Sigmoid colon (tissue), 4 donors: ENCODE data around the gene TENT5A.

Experiments
- POLR2AphosphoS5 ChIP-seq, 4 donors: sonication (generic); formaldehyde crosslinking; IDR thresholded peaks; one replicate each; pipeline ENCODE4 v1.6.1; 2017; ENCODE audit warnings: antibody characterized with exemption in 4 of 4
- TF ChIP-seq, protein P1 (sequence below), 4 experiments: fragments of 450-650 bp in 3 of 4; fragments of 200-600 bp in 1 of 4; IDR thresholded peaks; one replicate each; pipeline ENCODE4 v1.5.1; 2016 to 2019; ENCODE audit warnings: antibody characterized with exemption in 4 of 4, mild to moderate bottlenecking in 3 of 4, moderate library complexity in 2 of 4

GRCh38 chr6:81786150-81786549, 33.7 kb upstream of the TENT5A start:
- TF ChIP-seq, protein P1, sequence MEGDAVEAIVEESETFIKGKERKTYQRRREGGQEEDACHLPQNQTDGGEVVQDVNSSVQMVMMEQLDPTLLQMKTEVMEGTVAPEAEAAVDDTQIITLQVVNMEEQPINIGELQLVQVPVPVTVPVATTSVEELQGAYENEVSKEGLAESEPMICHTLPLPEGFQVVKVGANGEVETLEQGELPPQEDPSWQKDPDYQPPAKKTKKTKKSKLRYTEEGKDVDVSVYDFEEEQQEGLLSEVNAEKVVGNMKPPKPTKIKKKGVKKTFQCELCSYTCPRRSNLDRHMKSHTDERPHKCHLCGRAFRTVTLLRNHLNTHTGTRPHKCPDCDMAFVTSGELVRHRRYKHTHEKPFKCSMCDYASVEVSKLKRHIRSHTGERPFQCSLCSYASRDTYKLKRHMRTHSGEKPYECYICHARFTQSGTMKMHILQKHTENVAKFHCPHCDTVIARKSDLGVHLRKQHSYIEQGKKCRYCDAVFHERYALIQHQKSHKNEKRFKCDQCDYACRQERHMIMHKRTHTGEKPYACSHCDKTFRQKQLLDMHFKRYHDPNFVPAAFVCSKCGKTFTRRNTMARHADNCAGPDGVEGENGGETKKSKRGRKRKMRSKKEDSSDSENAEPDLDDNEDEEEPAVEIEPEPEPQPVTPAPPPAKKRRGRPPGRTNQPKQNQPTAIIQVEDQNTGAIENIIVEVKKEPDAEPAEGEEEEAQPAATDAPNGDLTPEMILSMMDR (IDR thresholded peaks at IDR 0.05) = no peak
- TF ChIP-seq POLR2AphosphoS5 (IDR thresholded peaks at IDR 0.05) = no peak
